Measurements from ENCODE around the gene EMC7. TPM values are rescaled to one million over a fixed set of nuclear protein-coding genes. Genes with fewer than 3 reads are reported as not detected.

EMC7 gene
- total and polyA plus RNA-seq, 8 donors: 47.1 to 87.5 (median 56.0) TPM

DNA sequence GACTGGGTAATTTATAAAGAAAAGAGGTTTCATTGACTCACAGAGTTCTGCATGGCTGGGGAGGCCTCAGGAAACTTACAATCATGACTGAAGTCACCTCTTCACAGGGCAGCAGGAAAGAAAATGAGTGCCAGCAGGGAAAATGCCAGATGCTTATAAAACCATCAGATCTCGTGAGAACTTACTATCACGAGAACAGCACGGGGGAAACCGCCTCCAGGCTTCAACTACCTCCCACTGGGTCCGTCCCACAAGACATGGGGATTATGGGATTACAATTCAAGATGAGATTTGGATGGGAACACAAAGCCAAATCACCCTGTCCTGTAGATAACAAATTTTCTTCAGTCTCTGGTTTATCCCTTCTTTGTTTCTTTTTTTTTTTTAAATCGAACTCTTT is 31.7 kb downstream of the EMC7 start:
- TF ChIP-seq, protein P1, sequence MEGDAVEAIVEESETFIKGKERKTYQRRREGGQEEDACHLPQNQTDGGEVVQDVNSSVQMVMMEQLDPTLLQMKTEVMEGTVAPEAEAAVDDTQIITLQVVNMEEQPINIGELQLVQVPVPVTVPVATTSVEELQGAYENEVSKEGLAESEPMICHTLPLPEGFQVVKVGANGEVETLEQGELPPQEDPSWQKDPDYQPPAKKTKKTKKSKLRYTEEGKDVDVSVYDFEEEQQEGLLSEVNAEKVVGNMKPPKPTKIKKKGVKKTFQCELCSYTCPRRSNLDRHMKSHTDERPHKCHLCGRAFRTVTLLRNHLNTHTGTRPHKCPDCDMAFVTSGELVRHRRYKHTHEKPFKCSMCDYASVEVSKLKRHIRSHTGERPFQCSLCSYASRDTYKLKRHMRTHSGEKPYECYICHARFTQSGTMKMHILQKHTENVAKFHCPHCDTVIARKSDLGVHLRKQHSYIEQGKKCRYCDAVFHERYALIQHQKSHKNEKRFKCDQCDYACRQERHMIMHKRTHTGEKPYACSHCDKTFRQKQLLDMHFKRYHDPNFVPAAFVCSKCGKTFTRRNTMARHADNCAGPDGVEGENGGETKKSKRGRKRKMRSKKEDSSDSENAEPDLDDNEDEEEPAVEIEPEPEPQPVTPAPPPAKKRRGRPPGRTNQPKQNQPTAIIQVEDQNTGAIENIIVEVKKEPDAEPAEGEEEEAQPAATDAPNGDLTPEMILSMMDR (IDR thresholded peaks at IDR 0.05): no peak
- ATAC-seq: no peak
- DNase-seq: no peak
- H3K27me3 ChIP-seq: no peaks in the 10 kb centered on the region
- no peak overlapping the region for H3K4me3 ChIP-seq
- intact Hi-C loops (cut with DNase I): no loop called here
- no peaks in the 10 kb centered on the region for H3K4me1 ChIP-seq
- no peaks in the 10 kb centered on the region for H3K9me3 ChIP-seq
- H3K36me3 ChIP-seq: no peaks in the 10 kb centered on the region
- no peak overlapping the region for H3K27ac ChIP-seq

GRCh38 chr15:34065941-34066340 is 35.7 kb downstream of the EMC7 start:
- Histone ChIP-seq H3K36me3 (no peaks in the 10 kb centered on the region), H3K4me1 (peaks cover 0 to 6% of the 10 kb centered on the region in 2 donors), H3K27me3 (no peaks in the 10 kb centered on the region), H3K27ac (no peak overlapping the region), H3K9me3 (no peaks in the 10 kb centered on the region), H3K4me3 (no peak overlapping the region)
- no peak for DNase-seq
- intact Hi-C loops (cut with DNase I): loop anchor here in 1 of 2 donors (10.0 kb wide), 1 partner anchor 149 kb away; the partner anchor contains the start of gene KATNBL1
- TF ChIP-seq, protein P1 (IDR thresholded peaks at IDR 0.05): no peak
- ATAC-seq: no peak

DNA sequence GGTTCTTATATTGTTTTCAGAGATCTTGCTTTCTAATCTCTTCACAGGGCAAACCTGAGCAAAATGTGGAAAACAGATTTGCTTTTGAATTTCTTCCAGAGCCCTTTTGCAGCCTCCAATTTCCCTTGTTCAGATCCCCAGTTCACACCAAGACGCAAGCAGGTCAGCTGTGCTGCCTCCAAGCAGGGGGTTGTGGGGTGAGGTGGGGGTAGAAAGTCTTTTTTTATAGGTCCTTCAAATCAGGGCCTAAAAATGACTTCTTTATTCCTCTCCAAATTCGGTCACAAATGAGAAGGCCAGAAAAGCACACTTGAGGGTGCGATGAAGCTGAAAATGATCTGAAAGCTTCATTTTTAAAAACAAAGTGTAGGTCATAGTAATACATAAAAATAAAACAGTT is 36.4 kb downstream of the EMC7 start:
- Histone ChIP-seq H3K36me3 (no peaks in the 10 kb centered on the region), H3K9me3 (no peaks in the 10 kb centered on the region), H3K27me3 (no peaks in the 10 kb centered on the region), H3K4me3 (no peak overlapping the region), H3K27ac (no peak overlapping the region), H3K4me1 (peaks cover 0 to 6% of the 10 kb centered on the region in 2 donors)
- no peak for ATAC-seq
- intact Hi-C loops (cut with DNase I): loop anchor here in 1 of 2 donors (10.0 kb wide), 1 partner anchor 150 kb away; the partner anchor contains the start of gene KATNBL1
- TF ChIP-seq, protein P1 (IDR thresholded peaks at IDR 0.05): no peak
- no peak for DNase-seq

- TF ChIP-seq, protein P1 (IDR thresholded peaks at IDR 0.05): no peak
These were observed 37.2 kb downstream of the EMC7 start for GRCh38 chr15:34064438-34064837.

GRCh38 chr15:34059946-34060345 is 41.7 kb downstream of the EMC7 start:
- no peaks in the 10 kb centered on the region for H3K36me3 ChIP-seq
- intact Hi-C loops (cut with DNase I): loop anchor here in 1 of 2 donors (5.0 to 10.0 kb wide), 2 partner anchors 155 to 527 kb away; partner anchors contain the start of gene KATNBL1
- H3K4me1 ChIP-seq: peaks cover 0 to 6% of the 10 kb centered on the region in 2 donors
- TF ChIP-seq, protein P1 (IDR thresholded peaks at IDR 0.05): no peak
- no peak overlapping the region for H3K27ac ChIP-seq
- DNase-seq: no peak
- no peak for ATAC-seq
- H3K4me3 ChIP-seq: no peak overlapping the region
- H3K9me3 ChIP-seq: no peaks in the 10 kb centered on the region
- H3K27me3 ChIP-seq: no peaks in the 10 kb centered on the region

More at GRCh38 chr15:34064438-34064837, 37.2 kb downstream of the EMC7 start:
- Histone ChIP-seq H3K4me3 (no peak overlapping the region), H3K27ac (no peak overlapping the region), H3K4me1 (peaks cover 0 to 6% of the 10 kb centered on the region in 2 donors), H3K36me3 (no peaks in the 10 kb centered on the region), H3K27me3 (no peaks in the 10 kb centered on the region), H3K9me3 (no peaks in the 10 kb centered on the region)
- DNase-seq (no peak), ATAC-seq (no peak)
- intact Hi-C loops (cut with DNase I): loop anchor here in 1 of 2 donors (5.0 to 10.0 kb wide), 2 partner anchors 150 to 523 kb away; partner anchors contain the start of gene KATNBL1

Data from left lung (tissue), 10 donors.